B cell (primary cell): ENCODE data around the gene PDLIM5. TPM values are rescaled to one million over a fixed set of nuclear protein-coding genes. Genes with fewer than 3 reads are reported as not detected.

ENCODE experiments used
- ATAC-seq: fragments of 200-7000 bp; cut with Tn5 transposase; one replicate; pipeline ENCODE4 v1.10.0; 2021; ENCODE audit warnings: low read depth, mild to moderate bottlenecking, moderate number of reproducible peaks, moderate library complexity
- CTCF ChIA-PET: fragments of 350-600 bp; sonication (Branson Sonifier 250); formaldehyde crosslinking; loops from one replicate; lab custom pipeline; 2021; ENCODE audit warnings: antibody characterized with exemption, inconsistent platforms; lab: Charles Lee
- POLR2A ChIA-PET: fragments of 350-600 bp; sonication (Branson Sonifier 250); formaldehyde crosslinking; loops from one replicate; lab custom pipeline; 2021; ENCODE audit warnings: antibody characterized with exemption; lab: Charles Lee
- DNase-seq: peaks from one replicate; pipeline ENCODE4 v3.0.0; 2013
- H2AFZ ChIP-seq: 2 replicates; pipeline ENCODE4 v1.6.1; 2012; ENCODE audit warnings: mild to moderate bottlenecking, low read depth, low read length; ENCODE audit not compliant: insufficient read depth, poor library complexity, severe bottlenecking
- H3K27ac ChIP-seq, 2 donors: 1 replicate in 1 of 2; 2 replicates in 1 of 2; pipeline ENCODE4 v1.5.1; 2012 to 2013; ENCODE audit warnings: low read length in 2 of 2, mild to moderate bottlenecking in 2 of 2, moderate library complexity in 1 of 2
- H3K27me3 ChIP-seq, 4 experiments: fragments of 200-600 bp in 1 of 4; sonication (generic) in 1 of 4; replicated peaks in 1 of 4; 1 replicate in 2 of 4; 2 replicates in 2 of 4; pipeline versions ENCODE4 v1.6.1 to v1.7.0; 2013 to 2016; ENCODE audit warnings: low read length in 3 of 4, mild to moderate bottlenecking in 2 of 4, mixed read lengths in 1 of 4, moderate library complexity in 1 of 4; ENCODE audit not compliant: insufficient read depth in 4 of 4, control insufficient read depth in 3 of 4; ENCODE audit errors: control extremely low read depth in 1 of 4
- H3K36me3 ChIP-seq, 2 experiments: replicated peaks in 1 of 2; 1 replicate in 1 of 2; 2 replicates in 1 of 2; pipeline versions ENCODE4 v1.6.1 to v1.7.1; 2013; ENCODE audit warnings: low read length in 1 of 2; ENCODE audit not compliant: insufficient read depth in 2 of 2, control insufficient read depth in 1 of 2; ENCODE audit errors: control extremely low read depth in 1 of 2, extremely low read depth in 1 of 2
- H3K4me1 ChIP-seq, 2 donors: fragments of 200-600 bp in 1 of 2; sonication (generic) in 1 of 2; 1 replicate in 1 of 2; 2 replicates in 1 of 2; pipeline versions ENCODE4 v1.5.1 to v1.6.1; 2013 to 2017; ENCODE audit warnings: low read length in 2 of 2; ENCODE audit not compliant: control insufficient read depth in 2 of 2, insufficient read depth in 2 of 2
- H3K4me2 ChIP-seq: replicated peaks from 2 replicates; pipeline ENCODE3; 2012; ENCODE audit warnings: mild to moderate bottlenecking, low read depth, low read length; ENCODE audit not compliant: poor library complexity, severe bottlenecking
- H3K4me3 ChIP-seq, 5 experiments: fragments of 200-600 bp in 1 of 5; sonication (generic) in 1 of 5; 1 replicate in 3 of 5; 2 replicates in 2 of 5; pipeline versions ENCODE4 v1.5.1 to v1.7.0; 2011 to 2016; ENCODE audit warnings: low read length in 4 of 5, mild to moderate bottlenecking in 4 of 5, low read depth in 2 of 5, control low read depth in 1 of 5, moderate library complexity in 1 of 5; ENCODE audit not compliant: insufficient read depth in 1 of 5; ENCODE audit errors: control extremely low read depth in 1 of 5, extremely low read depth in 1 of 5
- H3K79me2 ChIP-seq: fragments of 200-600 bp; sonication (generic); one replicate; pipeline ENCODE4 v1.6.0; 2016; ENCODE audit warnings: low read length; ENCODE audit not compliant: control insufficient read depth, insufficient read depth
- H3K9ac ChIP-seq: fragments of 200-600 bp; sonication (generic); 2 replicates; pipeline ENCODE4 v1.6.1; 2017; ENCODE audit warnings: mild to moderate bottlenecking, low read length, moderate library complexity
- H3K9me3 ChIP-seq, 3 donors: one replicate each; pipeline versions ENCODE4 v1.6.1 to v1.7.1; 2013; ENCODE audit warnings: low read length in 2 of 3; ENCODE audit not compliant: control insufficient read depth in 2 of 3, insufficient read depth in 1 of 3; ENCODE audit errors: control extremely low read depth in 1 of 3
- H4K20me1 ChIP-seq: 2 replicates; pipeline ENCODE4 v1.6.0; 2012; ENCODE audit warnings: mild to moderate bottlenecking, low read length; ENCODE audit not compliant: insufficient read depth, control insufficient read depth, poor library complexity, severe bottlenecking
- H3K27ac Mint-ChIP-seq: one replicate; pipeline ENCODE4 v1.8.0; 2021; ENCODE audit warnings: mixed read lengths
- H3K27me3 Mint-ChIP-seq: one replicate; pipeline ENCODE4 v1.8.0; 2021; ENCODE audit warnings: mixed read lengths
- H3K4me1 Mint-ChIP-seq: one replicate; pipeline ENCODE4 v1.8.0; 2021; ENCODE audit warnings: mixed read lengths
- H3K4me3 Mint-ChIP-seq: one replicate; pipeline ENCODE4 v1.8.0; 2021; ENCODE audit warnings: mixed read lengths
- H3K9me3 Mint-ChIP-seq: one replicate; pipeline ENCODE4 v1.8.0; 2022; ENCODE audit warnings: mixed read lengths; ENCODE audit not compliant: insufficient read depth
- EZH2 ChIP-seq: IDR thresholded peaks from 2 replicates; pipeline ENCODE4 v1.6.1; 2012; ENCODE audit warnings: borderline replicate concordance, low read depth, mild to moderate bottlenecking, moderate library complexity, low read length; ENCODE audit not compliant: insufficient read depth, poor library complexity, severe bottlenecking
- WGBS: methylation state at CpG from one replicate; pipeline ENCODE4 v1.1.5; 2013; ENCODE audit warnings: missing lambda C conversion rate; ENCODE audit not compliant: insufficient coverage; 5-methylcytosine and 5-hydroxymethylcytosine counted together
- intact Hi-C: fragments of 100-400 bp; cut with micrococcal nuclease; formaldehyde crosslinking; loops from one replicate; pipeline ENCODE4 v1.10.0; 2022
- polyA plus RNA-seq: library from polyadenylated mRNA; depleted of rRNA; stranded (reverse); fragments of >200 nt; gene quantifications from 2 replicates; pipeline ENCODE4 v1.2.3, GENCODE V29; 2012
- total RNA-seq, 2 donors: library from RNA; stranded (reverse); fragments of 120-200 nt in 1 of 2; gene quantifications; 1 replicate in 1 of 2; 2 replicates in 1 of 2; pipeline versions ENCODE4 v1.2.3 to v1.2.4, GENCODE V29; 2013 to 2022
- TF ChIP-seq, protein P1 (sequence below): fragments of 200-600 bp; IDR thresholded peaks from one replicate; pipeline ENCODE4 v1.8.0; 2022; ENCODE audit warnings: antibody characterized with exemption, mild to moderate bottlenecking

The PDLIM5 gene
- total and polyA plus RNA-seq, 2 donors (not counting 1 experiment from before 2014, with no cell fraction given), result 24.0 to 30.2 TPM

DNA sequence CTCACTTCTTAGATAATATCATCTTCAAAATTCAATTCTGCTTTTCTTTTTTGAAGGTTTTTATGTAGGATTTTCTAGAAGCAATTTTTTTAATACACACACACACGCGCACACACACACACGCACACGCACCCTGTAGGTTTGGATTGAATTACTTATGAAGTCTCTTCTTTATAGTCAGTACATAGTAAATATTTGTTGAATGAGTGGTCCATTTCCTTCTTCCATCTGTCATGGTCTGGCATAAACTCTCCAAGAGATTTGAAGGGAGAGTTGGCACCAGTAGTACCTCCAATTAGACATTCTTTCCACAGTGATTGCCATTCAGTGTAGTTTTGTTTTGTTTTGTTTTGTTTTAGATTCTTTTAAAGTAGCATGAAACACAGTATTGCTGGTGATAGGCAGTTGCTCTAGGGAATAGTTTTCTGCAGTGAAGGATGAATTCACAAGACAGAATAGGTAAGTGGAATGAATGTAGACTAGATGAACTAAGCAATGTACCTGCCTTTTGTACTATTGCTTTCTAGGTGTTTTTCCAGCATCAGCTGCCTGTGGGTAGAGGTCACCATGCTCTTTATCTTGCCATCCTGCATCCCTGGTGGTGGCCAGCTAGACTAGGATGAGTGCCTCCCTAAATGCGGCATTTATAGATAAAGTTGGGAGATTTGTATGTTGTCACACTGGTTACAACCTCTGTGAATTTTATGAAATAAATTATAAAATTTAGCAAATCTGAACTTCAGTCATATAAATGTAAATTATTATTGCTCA lies 20.5 kb downstream of the PDLIM5 start:
- Mint-ChIP-seq H3K27ac (no peak overlapping the region), H3K4me3 (no peak overlapping the region), H3K9me3 (peaks cover 2% of the 10 kb centered on the region), H3K4me1 (no peaks in the 10 kb centered on the region), H3K27me3 (no peaks in the 10 kb centered on the region)
- Histone ChIP-seq H3K9ac (no peak overlapping the region), H3K9me3 (peaks cover 0 to 4% (median 0%) of the 10 kb centered on the region in 3 donors), H2AFZ (no peak overlapping the region), H3K4me3 (no peak overlapping the region), H3K27ac (no peak overlapping the region), H3K4me2 (no peak overlapping the region), H4K20me1 (no peaks in the 10 kb centered on the region), H3K4me1 (no peaks in the 10 kb centered on the region), H3K36me3 (no peaks in the 10 kb centered on the region), H3K79me2 (peaks cover 7% of the 10 kb centered on the region), H3K27me3 (no peaks in the 10 kb centered on the region)
- intact Hi-C loops, result no loop called here
- WGBS, result no CpG with 5 or more reads among the region's 5 CpGs
- DNase-seq (no peak), ATAC-seq (no peak)
- POLR2A ChIA-PET, result no interaction called here
- TF ChIP-seq, protein P1, sequence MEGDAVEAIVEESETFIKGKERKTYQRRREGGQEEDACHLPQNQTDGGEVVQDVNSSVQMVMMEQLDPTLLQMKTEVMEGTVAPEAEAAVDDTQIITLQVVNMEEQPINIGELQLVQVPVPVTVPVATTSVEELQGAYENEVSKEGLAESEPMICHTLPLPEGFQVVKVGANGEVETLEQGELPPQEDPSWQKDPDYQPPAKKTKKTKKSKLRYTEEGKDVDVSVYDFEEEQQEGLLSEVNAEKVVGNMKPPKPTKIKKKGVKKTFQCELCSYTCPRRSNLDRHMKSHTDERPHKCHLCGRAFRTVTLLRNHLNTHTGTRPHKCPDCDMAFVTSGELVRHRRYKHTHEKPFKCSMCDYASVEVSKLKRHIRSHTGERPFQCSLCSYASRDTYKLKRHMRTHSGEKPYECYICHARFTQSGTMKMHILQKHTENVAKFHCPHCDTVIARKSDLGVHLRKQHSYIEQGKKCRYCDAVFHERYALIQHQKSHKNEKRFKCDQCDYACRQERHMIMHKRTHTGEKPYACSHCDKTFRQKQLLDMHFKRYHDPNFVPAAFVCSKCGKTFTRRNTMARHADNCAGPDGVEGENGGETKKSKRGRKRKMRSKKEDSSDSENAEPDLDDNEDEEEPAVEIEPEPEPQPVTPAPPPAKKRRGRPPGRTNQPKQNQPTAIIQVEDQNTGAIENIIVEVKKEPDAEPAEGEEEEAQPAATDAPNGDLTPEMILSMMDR, result no peak
- TF ChIP-seq EZH2, result no peak
- CTCF ChIA-PET, result no interaction called here

DNA sequence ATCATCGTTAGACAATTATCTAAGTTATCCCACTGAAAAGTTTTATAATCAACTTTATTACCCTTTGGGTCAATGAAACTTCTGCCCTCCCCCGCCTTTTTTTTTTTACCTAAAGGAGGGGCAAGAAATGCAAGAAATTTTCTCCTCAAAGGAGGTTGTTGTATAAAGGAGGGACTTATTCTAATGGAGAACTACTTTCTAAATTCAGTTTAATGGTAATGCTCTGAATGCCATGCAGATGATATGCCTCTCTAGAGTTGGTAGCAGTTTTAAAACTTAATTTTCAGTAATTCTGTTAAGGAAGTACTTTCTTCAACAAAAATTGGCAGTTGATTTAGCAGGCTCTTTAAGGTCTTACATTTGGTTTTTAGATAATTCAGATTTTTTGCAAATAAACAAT lies 23.3 kb downstream of the PDLIM5 start:
- no peak overlapping the region for H3K27ac Mint-ChIP-seq
- H3K27me3 ChIP-seq, result no peaks in the 10 kb centered on the region
- no peak overlapping the region for H3K4me3 Mint-ChIP-seq
- ATAC-seq, result no peak
- intact Hi-C loops, result no loop called here
- no peak for TF ChIP-seq EZH2
- TF ChIP-seq, protein P1, result no peak
- no peaks in the 10 kb centered on the region for H3K4me1 Mint-ChIP-seq
- no peaks in the 10 kb centered on the region for H4K20me1 ChIP-seq
- POLR2A ChIA-PET, result no interaction called here
- H3K36me3 ChIP-seq, result no peaks in the 10 kb centered on the region
- no peak for DNase-seq
- peaks cover 0 to under 1% (median 0%) of the 10 kb centered on the region in 3 donors for H3K9me3 ChIP-seq
- no peak overlapping the region for H3K9ac ChIP-seq
- CTCF ChIA-PET, result no interaction called here
- H3K4me1 ChIP-seq, result no peaks in the 10 kb centered on the region
- peaks cover 2% of the 10 kb centered on the region for H3K9me3 Mint-ChIP-seq
- H3K4me3 ChIP-seq, result no peak overlapping the region
- no peak overlapping the region for H2AFZ ChIP-seq
- H3K79me2 ChIP-seq, result peaks cover 7% of the 10 kb centered on the region
- WGBS, result no CpG with 5 or more reads among the region's 2 CpGs
- no peaks in the 10 kb centered on the region for H3K27me3 Mint-ChIP-seq
- no peak overlapping the region for H3K27ac ChIP-seq
- H3K4me2 ChIP-seq, result no peak overlapping the region
